Measurements from ENCODE around the gene ZNF536.
"Not testable (repeated sequence)": the region's sequence is repeated elsewhere in the genome, so short reads cannot be mapped to it uniquely, and the experiment has no call there.

Gene ZNF536

DNA sequence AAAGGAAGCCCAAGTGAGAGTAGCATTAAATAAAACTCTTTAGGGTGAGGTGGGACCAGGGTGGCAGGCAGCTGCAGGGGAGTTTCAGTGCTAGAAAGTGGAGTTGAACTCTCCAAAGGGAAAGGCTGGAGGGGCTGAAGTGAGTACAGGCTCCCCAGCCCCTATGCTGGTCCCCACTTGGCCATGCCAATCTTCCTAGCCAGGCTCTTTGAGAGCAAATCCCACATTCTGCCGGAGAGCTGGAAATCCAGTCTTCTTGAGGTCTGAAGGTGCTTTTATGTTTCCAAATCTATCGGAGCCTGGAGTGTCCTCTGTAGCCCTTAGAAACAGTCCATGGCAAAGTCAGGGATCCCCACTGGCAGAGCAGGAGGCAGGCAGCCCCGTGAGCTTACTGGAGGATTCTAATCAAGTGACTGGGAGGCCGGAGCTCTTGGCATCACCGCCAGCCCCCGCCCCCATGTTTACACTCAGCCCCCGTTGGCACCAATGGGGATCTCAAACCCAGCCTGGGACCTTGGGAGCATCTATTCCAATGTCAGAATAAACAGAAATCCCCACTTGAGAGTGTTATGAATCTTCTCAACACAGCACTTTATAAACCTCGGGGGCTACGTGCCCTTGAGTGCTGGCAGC lies 18.3 kb downstream of the ZNF536 start:
- Histone ChIP-seq H3K4me1 (ENCODE audit: control insufficient read depth, insufficient read depth, low read length, unreplicated experiment) (no peaks in the 10 kb centered on the region), H2AFZ (ENCODE audit: low read length, unreplicated experiment) (no peak overlapping the region), H3K36me3 (ENCODE audit: insufficient read depth, low read length) (no peaks in the 10 kb centered on the region), H3K79me2 (ENCODE audit: control insufficient read depth, insufficient read depth, low read length, unreplicated experiment) (no peaks in the 10 kb centered on the region), H3K27ac (ENCODE audit: low read depth, low read length) (no peak overlapping the region), H3K4me3 (ENCODE audit: low read depth, low read length) (no peak overlapping the region), H3K27me3 (ENCODE audit: insufficient read depth, low read length) (no peaks in the 10 kb centered on the region)

DNA sequence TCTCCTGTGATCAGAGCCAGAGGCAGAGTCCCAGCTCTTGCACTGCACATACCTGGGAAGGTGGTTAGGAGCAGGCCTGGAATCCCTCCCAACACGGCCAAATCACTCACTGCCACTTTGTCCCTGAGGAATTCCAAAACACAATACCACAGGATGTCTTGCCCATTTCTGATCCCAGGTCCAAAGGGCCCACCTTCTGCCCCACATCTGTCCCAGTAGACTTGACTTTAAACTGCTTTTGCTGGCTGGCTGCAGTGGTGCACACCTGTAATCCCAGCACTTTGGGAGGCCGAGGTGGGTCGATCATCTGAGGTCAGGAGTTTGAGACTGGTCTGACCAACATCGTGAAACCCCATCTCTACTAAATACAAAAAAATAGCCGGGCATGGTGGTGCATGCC lies 18.9 kb downstream of the ZNF536 start:
- no peak overlapping the region for H2AFZ ChIP-seq (ENCODE audit: low read length, unreplicated experiment)
- no peak overlapping the region for H3K4me3 ChIP-seq (ENCODE audit: low read depth, low read length)
- no peak overlapping the region for H3K27ac ChIP-seq (ENCODE audit: low read depth, low read length)
- no peaks in the 10 kb centered on the region for H3K4me1 ChIP-seq (ENCODE audit: control insufficient read depth, insufficient read depth, low read length, unreplicated experiment)
- no peaks in the 10 kb centered on the region for H3K36me3 ChIP-seq (ENCODE audit: insufficient read depth, low read length)
- H3K79me2 ChIP-seq (ENCODE audit: control insufficient read depth, insufficient read depth, low read length, unreplicated experiment) = no peaks in the 10 kb centered on the region
- no peaks in the 10 kb centered on the region for H3K27me3 ChIP-seq (ENCODE audit: insufficient read depth, low read length)

DNA sequence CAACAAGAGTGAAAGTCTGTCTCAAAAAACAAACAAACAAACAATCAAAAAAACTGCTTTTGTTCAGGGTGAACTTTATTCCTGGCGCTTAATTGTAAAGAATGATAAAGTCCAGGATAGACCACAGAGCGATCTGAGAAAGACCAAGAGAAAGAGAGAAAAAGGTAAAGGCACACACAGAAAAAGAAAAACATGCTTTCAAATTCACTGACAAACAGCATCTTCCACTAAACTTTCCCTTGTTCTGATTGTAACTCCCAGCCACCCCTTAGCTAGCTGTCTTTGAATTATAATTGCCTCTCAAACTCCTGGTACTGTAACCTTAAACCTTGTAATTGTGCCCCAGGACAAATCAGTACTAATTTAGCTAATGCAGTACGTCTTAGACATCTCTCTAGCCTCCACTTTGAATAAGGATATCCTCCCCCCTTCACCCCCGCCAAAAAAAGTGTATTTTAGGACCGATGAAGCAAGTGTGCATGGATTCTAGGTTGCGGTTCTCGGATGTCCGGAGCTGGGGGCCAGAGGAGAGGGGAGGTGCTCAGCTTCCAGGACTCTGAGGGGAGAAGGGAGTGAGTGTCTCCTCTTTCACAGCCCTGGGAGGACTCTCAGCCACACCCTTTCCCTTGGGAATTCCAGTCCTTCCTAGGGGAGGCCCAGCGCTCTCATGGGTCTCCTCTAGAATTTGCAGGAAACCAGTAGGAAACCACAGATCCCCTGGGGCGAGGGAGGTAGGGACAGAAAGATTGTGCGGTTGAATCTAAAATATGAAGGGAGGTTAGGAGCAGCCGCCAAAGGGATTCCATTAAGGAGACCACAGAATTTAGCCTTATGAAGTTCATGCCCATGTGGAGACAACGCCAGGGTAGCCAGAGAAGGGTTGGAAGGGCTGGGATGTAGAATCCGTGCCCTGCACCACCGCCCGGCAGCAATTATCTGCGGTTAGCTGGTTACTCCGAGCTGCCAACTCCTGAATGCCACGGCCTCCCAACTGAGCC lies 19.7 kb downstream of the ZNF536 start:
- Histone ChIP-seq H3K4me1 (ENCODE audit: control insufficient read depth, insufficient read depth, low read length, unreplicated experiment) (no peaks in the 10 kb centered on the region), H2AFZ (ENCODE audit: low read length, unreplicated experiment) (no peak overlapping the region), H3K27me3 (ENCODE audit: insufficient read depth, low read length) (no peaks in the 10 kb centered on the region), H3K36me3 (ENCODE audit: insufficient read depth, low read length) (no peaks in the 10 kb centered on the region), H3K4me3 (ENCODE audit: low read depth, low read length) (no peak overlapping the region), H3K27ac (ENCODE audit: low read depth, low read length) (no peak overlapping the region), H3K79me2 (ENCODE audit: control insufficient read depth, insufficient read depth, low read length, unreplicated experiment) (no peaks in the 10 kb centered on the region)

DNA sequence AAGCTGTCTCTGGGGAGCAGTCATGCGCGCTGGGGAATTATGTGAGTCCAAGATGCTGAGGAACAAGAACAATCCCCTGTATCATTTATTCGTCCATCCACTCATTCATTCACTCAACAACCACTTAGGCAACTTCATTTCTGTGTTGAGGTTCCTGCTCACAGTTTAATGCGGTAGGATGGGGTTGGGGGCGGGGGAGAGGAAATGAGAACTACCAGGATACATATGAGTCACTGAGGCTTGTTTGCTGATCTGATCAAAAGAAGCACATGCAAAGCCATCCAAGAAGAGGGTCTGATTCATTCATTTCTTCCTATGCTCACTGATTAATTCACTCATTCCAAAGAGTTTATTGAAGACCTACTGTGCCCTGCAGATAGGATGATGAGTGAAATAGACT lies 20.9 kb downstream of the ZNF536 start:
- H3K4me3 ChIP-seq (ENCODE audit: low read depth, low read length) = no peak overlapping the region

DNA sequence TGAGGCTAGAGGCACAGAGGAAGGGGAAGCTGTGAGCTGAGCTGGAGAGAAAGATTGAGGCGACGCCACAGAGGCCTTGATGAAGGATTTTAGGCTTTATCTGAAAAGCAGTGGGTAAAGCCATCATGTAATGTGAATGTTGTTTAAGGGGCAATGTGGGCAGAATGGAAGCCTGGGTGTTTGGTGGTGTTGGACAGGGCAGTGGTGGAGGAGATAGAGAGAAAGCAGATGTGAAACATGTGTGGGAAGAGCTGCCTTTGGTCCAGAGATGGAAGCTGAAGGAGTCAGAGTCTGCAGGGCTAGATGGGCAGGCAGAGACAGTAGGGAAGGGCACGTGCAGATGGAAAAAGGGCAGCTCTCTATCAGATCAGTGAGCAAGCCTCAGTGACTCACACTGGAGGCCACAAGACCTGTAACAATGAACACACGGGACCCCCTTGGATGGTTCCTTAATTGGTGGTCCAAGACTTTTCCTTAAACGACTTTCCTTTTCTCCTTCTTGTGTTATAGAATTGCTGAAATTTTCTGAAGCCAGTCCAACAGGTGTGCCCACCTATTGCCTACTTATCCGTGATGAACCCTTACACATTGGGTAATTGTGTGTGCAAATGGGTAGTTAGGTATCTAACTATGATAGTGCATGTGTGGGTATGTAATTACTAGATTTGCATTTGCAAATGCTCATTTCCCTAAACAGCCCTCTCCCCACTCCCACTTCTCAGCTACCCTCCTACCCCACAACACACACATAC lies 21.7 kb downstream of the ZNF536 start:
- H3K27ac ChIP-seq (ENCODE audit: low read depth, low read length) = no peak overlapping the region
- H2AFZ ChIP-seq (ENCODE audit: low read length, unreplicated experiment) = no peak overlapping the region
- no peaks in the 10 kb centered on the region for H3K27me3 ChIP-seq (ENCODE audit: insufficient read depth, low read length)
- H3K4me1 ChIP-seq (ENCODE audit: control insufficient read depth, insufficient read depth, low read length, unreplicated experiment) = no peaks in the 10 kb centered on the region
- H3K79me2 ChIP-seq (ENCODE audit: control insufficient read depth, insufficient read depth, low read length, unreplicated experiment) = no peaks in the 10 kb centered on the region
- H3K36me3 ChIP-seq (ENCODE audit: insufficient read depth, low read length) = no peaks in the 10 kb centered on the region
- H3K4me3 ChIP-seq (ENCODE audit: low read depth, low read length) = no peak overlapping the region

More for the DNA sequence above, 20.9 kb downstream of the ZNF536 start:
- Histone ChIP-seq H3K27ac (ENCODE audit: low read depth, low read length) (no peak overlapping the region), H3K27me3 (ENCODE audit: insufficient read depth, low read length) (no peaks in the 10 kb centered on the region), H3K4me1 (ENCODE audit: control insufficient read depth, insufficient read depth, low read length, unreplicated experiment) (no peaks in the 10 kb centered on the region), H3K36me3 (ENCODE audit: insufficient read depth, low read length) (no peaks in the 10 kb centered on the region), H3K79me2 (ENCODE audit: control insufficient read depth, insufficient read depth, low read length, unreplicated experiment) (no peaks in the 10 kb centered on the region), H2AFZ (ENCODE audit: low read length, unreplicated experiment) (no peak overlapping the region)

DNA sequence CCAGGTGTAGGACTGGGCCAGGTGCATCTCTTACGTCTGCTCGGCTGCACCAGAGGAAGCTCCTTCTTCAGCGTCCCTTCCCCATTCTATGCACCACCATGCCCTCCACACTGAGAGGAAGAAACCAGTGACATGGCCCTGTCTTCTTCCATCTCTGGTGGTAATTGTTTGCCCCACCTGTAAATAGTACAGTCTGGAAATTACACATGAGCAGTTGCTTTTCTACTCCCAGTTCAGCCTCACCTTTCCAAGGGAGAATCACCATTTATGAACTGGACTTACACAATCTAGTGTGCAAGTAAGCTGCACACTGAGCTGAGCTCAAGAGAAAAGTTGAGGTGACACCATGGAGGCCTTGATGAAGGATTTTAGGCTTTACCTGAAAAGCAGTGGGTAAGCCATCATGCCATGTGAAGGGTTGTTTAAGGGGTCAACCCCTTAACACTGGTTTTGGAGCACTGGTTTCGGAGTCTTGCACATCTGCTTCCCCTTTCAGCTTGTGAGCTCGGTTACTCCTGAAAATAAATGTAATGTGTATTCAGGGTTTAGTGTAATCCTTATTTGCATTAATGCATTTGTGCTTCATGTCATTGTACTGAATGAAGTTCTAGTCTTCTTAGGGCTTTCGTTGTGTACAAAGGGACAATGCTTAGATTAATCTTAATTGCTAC lies 22.4 kb downstream of the ZNF536 start:
- H3K4me1 ChIP-seq (ENCODE audit: control insufficient read depth, insufficient read depth, low read length, unreplicated experiment) = no peaks in the 10 kb centered on the region
- no peak overlapping the region for H3K4me3 ChIP-seq (ENCODE audit: low read depth, low read length)
- no peaks in the 10 kb centered on the region for H3K79me2 ChIP-seq (ENCODE audit: control insufficient read depth, insufficient read depth, low read length, unreplicated experiment)
- H3K27ac ChIP-seq (ENCODE audit: low read depth, low read length) = no peak overlapping the region
- no peaks in the 10 kb centered on the region for H3K36me3 ChIP-seq (ENCODE audit: insufficient read depth, low read length)
- no peaks in the 10 kb centered on the region for H3K27me3 ChIP-seq (ENCODE audit: insufficient read depth, low read length)
- H2AFZ ChIP-seq (ENCODE audit: low read length, unreplicated experiment) = no peak overlapping the region

DNA sequence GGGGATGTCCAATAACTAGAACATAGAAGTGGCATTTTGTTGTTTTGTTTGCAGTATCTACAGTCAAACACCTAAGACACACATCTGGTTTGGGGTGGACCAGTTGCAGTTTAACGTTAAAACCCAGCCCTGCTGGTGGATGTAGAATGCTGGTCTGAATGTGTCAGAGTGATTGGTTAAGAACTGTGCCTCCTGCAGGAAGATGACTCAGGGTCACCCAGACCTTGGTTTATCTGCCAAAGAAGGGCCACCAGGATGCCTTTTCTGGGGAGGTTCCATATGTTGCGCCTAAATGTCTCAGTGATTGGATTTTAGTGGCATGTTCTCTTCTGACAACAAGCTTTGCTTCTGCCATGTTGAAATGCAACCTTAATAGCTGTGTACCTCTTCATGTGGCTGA lies 23.1 kb downstream of the ZNF536 start:
- Histone ChIP-seq H3K79me2 (ENCODE audit: control insufficient read depth, insufficient read depth, low read length, unreplicated experiment) (no peaks in the 10 kb centered on the region), H3K36me3 (ENCODE audit: insufficient read depth, low read length) (no peaks in the 10 kb centered on the region), H3K27me3 (ENCODE audit: insufficient read depth, low read length) (no peaks in the 10 kb centered on the region), H2AFZ (ENCODE audit: low read length, unreplicated experiment) (no peak overlapping the region), H3K27ac (ENCODE audit: low read depth, low read length) (no peak overlapping the region), H3K4me3 (ENCODE audit: low read depth, low read length) (no peak overlapping the region), H3K4me1 (ENCODE audit: control insufficient read depth, insufficient read depth, low read length, unreplicated experiment) (no peaks in the 10 kb centered on the region)

DNA sequence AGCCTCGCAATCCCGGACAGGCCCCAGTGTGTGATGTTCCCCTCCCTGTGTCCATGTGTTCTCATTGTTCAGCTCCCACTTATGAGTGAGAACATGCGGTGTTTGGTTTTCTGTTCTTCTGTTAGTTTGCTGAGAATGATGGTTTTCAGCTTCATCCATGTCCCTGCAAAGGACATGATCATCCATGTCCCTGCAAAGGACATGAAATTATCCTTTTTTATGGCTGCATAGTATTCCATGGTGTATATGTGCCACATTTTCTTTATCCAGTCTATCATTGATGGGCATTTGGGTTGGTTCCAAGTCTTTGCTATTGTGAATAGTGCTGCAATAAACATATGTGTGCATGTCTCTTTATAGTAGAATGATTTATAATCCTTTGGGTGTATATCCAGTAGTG lies 26.4 kb downstream of the ZNF536 start:
- not testable (repeated sequence) for H2AFZ ChIP-seq (ENCODE audit: low read length, unreplicated experiment); H3K27me3 ChIP-seq (ENCODE audit: insufficient read depth, low read length); H3K4me1 ChIP-seq (ENCODE audit: control insufficient read depth, insufficient read depth, low read length, unreplicated experiment); H3K27ac ChIP-seq (ENCODE audit: low read depth, low read length); H3K36me3 ChIP-seq (ENCODE audit: insufficient read depth, low read length); H3K79me2 ChIP-seq (ENCODE audit: control insufficient read depth, insufficient read depth, low read length, unreplicated experiment); H3K4me3 ChIP-seq (ENCODE audit: low read depth, low read length)

DNA sequence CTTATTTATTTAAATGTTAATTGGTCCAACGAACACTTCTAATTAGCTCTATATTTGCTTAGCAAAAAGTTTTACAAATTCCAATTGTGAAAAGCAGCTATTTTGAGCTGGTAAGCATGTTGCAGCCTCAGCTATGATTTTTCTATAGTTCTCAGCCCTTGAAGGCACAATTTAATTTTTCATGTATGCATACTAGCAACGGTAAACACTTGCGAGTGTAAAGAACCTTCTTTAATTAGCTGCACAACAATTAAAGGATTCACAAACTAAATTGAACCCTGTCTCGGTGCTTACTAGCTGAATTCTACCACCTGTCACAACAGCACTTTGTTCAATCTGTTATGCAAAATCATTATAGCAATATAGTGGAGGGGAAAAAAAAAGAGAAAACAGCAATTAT lies 29.8 kb downstream of the ZNF536 start:
- H2AFZ ChIP-seq (ENCODE audit: low read length, unreplicated experiment) = no peak overlapping the region
- no peak overlapping the region for H3K4me3 ChIP-seq (ENCODE audit: low read depth, low read length)
- H3K36me3 ChIP-seq (ENCODE audit: insufficient read depth, low read length) = no peaks in the 10 kb centered on the region
- H3K27ac ChIP-seq (ENCODE audit: low read depth, low read length) = no peak overlapping the region
- no peaks in the 10 kb centered on the region for H3K27me3 ChIP-seq (ENCODE audit: insufficient read depth, low read length)
- no peaks in the 10 kb centered on the region for H3K4me1 ChIP-seq (ENCODE audit: control insufficient read depth, insufficient read depth, low read length, unreplicated experiment)
- no peaks in the 10 kb centered on the region for H3K79me2 ChIP-seq (ENCODE audit: control insufficient read depth, insufficient read depth, low read length, unreplicated experiment)

DNA sequence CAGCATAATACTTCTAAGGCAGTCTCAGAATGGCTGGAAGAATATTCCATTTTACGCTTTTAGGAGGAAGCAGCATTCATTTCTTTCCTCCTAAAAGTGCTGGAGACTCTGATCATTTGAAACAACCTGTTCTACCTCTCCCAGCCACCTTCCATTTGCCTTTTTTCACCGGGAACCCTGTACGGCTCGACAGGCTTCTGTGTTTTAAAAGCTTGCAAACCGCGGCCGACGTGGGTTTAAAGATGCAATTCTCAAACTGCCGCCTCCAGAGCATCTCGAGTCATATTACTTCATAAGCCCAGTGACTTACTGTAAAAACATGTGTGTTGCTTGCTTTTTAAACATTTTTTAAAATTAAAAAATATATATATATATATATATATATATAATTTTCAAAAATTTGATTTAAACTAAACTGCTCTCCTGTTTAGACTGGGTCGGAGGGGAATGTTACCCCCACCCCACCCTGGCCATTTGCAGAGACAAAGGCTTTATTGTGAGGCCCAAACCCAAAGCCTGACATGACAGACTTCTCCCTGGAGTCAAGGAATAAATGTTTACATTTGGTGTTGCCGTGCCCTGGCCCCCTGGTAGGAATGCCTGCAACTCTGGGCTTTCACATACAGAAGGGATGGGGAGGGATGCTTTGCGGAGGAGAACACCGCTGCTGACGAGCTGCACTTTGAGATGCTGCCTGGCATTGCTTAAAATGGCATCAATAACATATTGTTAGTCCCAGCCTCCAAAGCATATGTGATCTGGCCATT lies 30.4 kb downstream of the ZNF536 start:
- no peaks in the 10 kb centered on the region for H3K4me1 ChIP-seq (ENCODE audit: control insufficient read depth, insufficient read depth, low read length, unreplicated experiment)
- H3K36me3 ChIP-seq (ENCODE audit: insufficient read depth, low read length) = no peaks in the 10 kb centered on the region
- no peak overlapping the region for H2AFZ ChIP-seq (ENCODE audit: low read length, unreplicated experiment)
- no peak overlapping the region for H3K27ac ChIP-seq (ENCODE audit: low read depth, low read length)
- no peaks in the 10 kb centered on the region for H3K79me2 ChIP-seq (ENCODE audit: control insufficient read depth, insufficient read depth, low read length, unreplicated experiment)
- no peaks in the 10 kb centered on the region for H3K27me3 ChIP-seq (ENCODE audit: insufficient read depth, low read length)
- H3K4me3 ChIP-seq (ENCODE audit: low read depth, low read length) = no peak overlapping the region

Data from ACC112 (cell line).